Activated CD8-positive, alpha-beta T cell treated with anti-CD3 and anti-CD28 coated beads for 36 hours (primary cell): ENCODE measurements around the gene MGARP. TPM values are rescaled to one million over a fixed set of nuclear protein-coding genes. Genes with fewer than 3 reads are reported as not detected.

Source experiments
- ATAC-seq: fragments of 200-7000 bp; cut with Tn5 transposase; one replicate; pipeline ENCODE4 v1.10.0; 2021; ENCODE audit warnings: mild to moderate bottlenecking, moderate library complexity
- CTCF ChIA-PET: fragments of 350-600 bp; sonication (Branson Sonifier 250); formaldehyde crosslinking; loops from one replicate; lab custom pipeline; 2021; ENCODE audit warnings: antibody characterized with exemption; lab: Charles Lee
- POLR2A ChIA-PET: fragments of 350-600 bp; sonication (Branson Sonifier 250); formaldehyde crosslinking; loops from one replicate; lab custom pipeline; 2021; ENCODE audit warnings: antibody characterized with exemption; lab: Charles Lee
- DNase-seq: peaks from one replicate; pipeline ENCODE4 v3.0.0-alpha.2; 2020
- H3K27ac Mint-ChIP-seq: one replicate; pipeline ENCODE4 v1.8.0; 2021; ENCODE audit warnings: mild to moderate bottlenecking, mixed read lengths
- H3K27me3 Mint-ChIP-seq: one replicate; pipeline ENCODE4 v1.8.0; 2021; ENCODE audit warnings: mixed read lengths
- H3K36me3 Mint-ChIP-seq: one replicate; pipeline ENCODE4 v1.8.0; 2021; ENCODE audit warnings: low read depth, mixed read lengths
- H3K4me1 Mint-ChIP-seq: one replicate; pipeline ENCODE4 v1.8.0; 2021; ENCODE audit warnings: low read depth, mixed read lengths
- H3K4me3 Mint-ChIP-seq: one replicate; pipeline ENCODE4 v1.8.0; 2021; ENCODE audit warnings: mild to moderate bottlenecking, moderate library complexity, mixed read lengths
- H3K9me3 Mint-ChIP-seq: one replicate; pipeline ENCODE4 v1.8.0; 2021; ENCODE audit warnings: mixed read lengths
- intact Hi-C: fragments of 100-400 bp; cut with micrococcal nuclease; formaldehyde crosslinking; loops from one replicate; pipeline ENCODE4 v1.10.0; 2022
- total RNA-seq, 2 experiments: library from RNA; stranded (reverse); gene quantifications; one replicate each; pipeline ENCODE4 v1.2.3, GENCODE V29; 2021
- TF ChIP-seq, protein P1 (sequence below): fragments of 200-600 bp; IDR thresholded peaks from one replicate; pipeline ENCODE4 v1.8.0; 2022; ENCODE audit warnings: antibody characterized with exemption, mild to moderate bottlenecking

Gene MGARP
- total RNA-seq, 2 experiments from 2014 or later, result 0.22 to 0.32 TPM

DNA sequence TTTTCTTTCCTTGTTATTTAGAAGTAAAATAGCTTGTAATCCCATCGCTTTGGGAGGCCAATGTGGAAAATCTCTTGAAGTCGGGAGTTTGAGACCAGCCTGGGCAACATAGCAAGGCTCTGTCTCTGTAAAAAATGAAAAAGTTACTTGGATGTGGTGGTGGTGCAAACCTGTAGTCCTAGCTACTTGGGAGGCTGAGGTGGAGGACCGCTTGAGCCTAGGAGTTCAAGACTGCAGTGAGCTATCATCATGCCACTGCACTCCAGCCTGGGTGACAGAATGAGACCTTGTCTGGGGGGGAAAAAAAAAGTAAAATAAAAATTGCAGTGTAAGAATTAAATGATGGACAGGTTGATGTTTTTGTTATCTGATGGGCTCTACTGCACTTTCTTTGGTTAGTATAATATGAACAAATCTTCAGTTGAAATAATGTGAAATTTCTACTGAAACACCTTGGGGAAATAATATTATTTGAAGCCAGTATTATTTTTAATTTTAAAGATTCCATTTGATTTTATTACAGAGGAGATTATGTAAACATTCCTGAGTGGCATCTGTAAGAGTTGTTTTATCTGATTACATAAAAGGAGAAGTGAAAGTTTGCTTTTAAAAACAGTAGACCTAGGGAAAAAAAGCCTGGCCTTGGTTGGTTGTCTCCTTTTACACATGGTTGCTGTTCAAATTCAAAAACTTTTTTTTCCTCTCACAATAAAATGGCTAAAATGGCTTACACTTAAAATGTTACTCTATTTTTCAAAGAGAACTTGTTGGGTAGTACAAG, 32.7 kb upstream of the MGARP start:
- Mint-ChIP-seq H3K36me3 (peaks cover 44% of the 10 kb centered on the region), H3K4me1 (peaks cover 71% of the 10 kb centered on the region), H3K9me3 (no peaks in the 10 kb centered on the region), H3K27ac (peak overlapping the region; percentile 21), H3K27me3 (no peaks in the 10 kb centered on the region), H3K4me3 (no peak overlapping the region)
- TF ChIP-seq, protein P1, sequence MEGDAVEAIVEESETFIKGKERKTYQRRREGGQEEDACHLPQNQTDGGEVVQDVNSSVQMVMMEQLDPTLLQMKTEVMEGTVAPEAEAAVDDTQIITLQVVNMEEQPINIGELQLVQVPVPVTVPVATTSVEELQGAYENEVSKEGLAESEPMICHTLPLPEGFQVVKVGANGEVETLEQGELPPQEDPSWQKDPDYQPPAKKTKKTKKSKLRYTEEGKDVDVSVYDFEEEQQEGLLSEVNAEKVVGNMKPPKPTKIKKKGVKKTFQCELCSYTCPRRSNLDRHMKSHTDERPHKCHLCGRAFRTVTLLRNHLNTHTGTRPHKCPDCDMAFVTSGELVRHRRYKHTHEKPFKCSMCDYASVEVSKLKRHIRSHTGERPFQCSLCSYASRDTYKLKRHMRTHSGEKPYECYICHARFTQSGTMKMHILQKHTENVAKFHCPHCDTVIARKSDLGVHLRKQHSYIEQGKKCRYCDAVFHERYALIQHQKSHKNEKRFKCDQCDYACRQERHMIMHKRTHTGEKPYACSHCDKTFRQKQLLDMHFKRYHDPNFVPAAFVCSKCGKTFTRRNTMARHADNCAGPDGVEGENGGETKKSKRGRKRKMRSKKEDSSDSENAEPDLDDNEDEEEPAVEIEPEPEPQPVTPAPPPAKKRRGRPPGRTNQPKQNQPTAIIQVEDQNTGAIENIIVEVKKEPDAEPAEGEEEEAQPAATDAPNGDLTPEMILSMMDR, result no peak
- ChIA-PET CTCF (interaction anchor here (0.8 to 1.6 kb wide), 3 partner anchors 11 to 86 kb away, joined by 3 to 6 read pairs (median 3); partner anchors contain the start of genes NAA15 and NDUFC1), POLR2A (interaction anchor here (0.6 to 2.0 kb wide), 4 partner anchors 9 to 93 kb away, joined by 3 to 9 read pairs (median 4); partner anchors contain the start of genes NAA15 and NDUFC1)
- intact Hi-C loops, result no loop called here
- DNase-seq (no peak), ATAC-seq (no peak)

DNA sequence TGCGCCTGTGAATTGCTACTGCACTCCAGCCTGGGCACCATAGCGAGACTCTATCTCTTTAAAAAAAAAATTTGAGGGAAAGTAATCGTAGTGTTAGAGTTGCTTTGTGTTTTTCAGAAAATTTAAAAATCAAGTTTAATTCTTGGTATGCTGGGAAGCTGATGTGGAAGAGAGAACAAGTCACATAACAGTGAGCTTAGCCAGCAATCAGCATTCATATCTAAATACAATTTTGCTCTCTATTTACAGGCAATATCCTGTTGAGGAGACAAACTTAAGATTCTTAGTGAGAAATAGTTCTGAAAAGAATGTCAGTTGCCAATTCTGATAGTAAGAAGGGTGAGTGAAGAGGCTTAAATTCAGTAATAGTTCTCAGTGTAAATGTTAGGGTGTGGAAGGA, 31.9 kb upstream of the MGARP start:
- ChIA-PET POLR2A (interaction anchor here (0.6 to 2.0 kb wide), 4 partner anchors 10 to 94 kb away, joined by 3 to 9 read pairs (median 4); partner anchors contain the start of genes NAA15 and NDUFC1), CTCF (interaction anchor here (0.8 to 1.6 kb wide), 3 partner anchors 10 to 85 kb away, joined by 3 to 6 read pairs (median 3); partner anchors contain the start of genes NAA15 and NDUFC1)
- Mint-ChIP-seq H3K36me3 (peaks cover 41% of the 10 kb centered on the region), H3K27me3 (no peaks in the 10 kb centered on the region), H3K9me3 (no peaks in the 10 kb centered on the region), H3K27ac (peak overlapping the region; percentile 0), H3K4me3 (no peak overlapping the region), H3K4me1 (peaks cover 73% of the 10 kb centered on the region)
- DNase-seq (no peak), ATAC-seq (no peak)
- TF ChIP-seq, protein P1, result no peak
- intact Hi-C loops, result no loop called here

DNA sequence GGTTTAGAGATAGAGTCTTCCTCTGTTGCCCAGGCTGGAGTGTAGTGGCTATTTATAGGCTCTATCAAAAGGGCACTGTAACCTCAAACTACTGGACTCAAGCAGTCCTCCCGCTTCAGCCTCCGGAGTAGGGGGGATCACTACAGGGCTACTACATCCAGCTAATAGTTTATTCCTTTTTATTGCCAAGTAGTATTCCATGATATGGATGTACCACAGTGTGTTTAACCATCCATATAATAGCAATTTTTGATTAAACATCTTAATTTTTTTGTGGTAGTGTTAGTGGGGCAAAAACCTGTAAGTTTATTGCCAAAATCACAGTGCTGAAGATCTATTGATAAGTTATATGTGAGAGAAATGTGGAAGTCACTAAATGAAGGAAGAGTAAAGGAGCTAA, 24.9 kb upstream of the MGARP start:
- no peak for DNase-seq
- no peak for ATAC-seq
- intact Hi-C loops, result loop anchor here (5.0 kb wide), 1 partner anchor 128 kb away; the partner anchor contains the start of gene ELF2
- H3K4me1 Mint-ChIP-seq, result peaks cover 51% of the 10 kb centered on the region
- ChIA-PET POLR2A (interaction anchor here (0.6 kb wide), 1 partner anchor 340 kb away, joined by 3 read pairs; no protein-coding TSS in a partner anchor), CTCF (interaction anchor here (0.6 to 1.3 kb wide), 3 partner anchors 18 to 33 kb away, joined by 3 read pairs; no protein-coding TSS in a partner anchor)
- H3K27me3 Mint-ChIP-seq, result no peaks in the 10 kb centered on the region
- TF ChIP-seq, protein P1, result no peak
- H3K27ac Mint-ChIP-seq, result peak overlapping the region; percentile 28
- H3K9me3 Mint-ChIP-seq, result no peaks in the 10 kb centered on the region
- H3K36me3 Mint-ChIP-seq, result peaks cover 56% of the 10 kb centered on the region
- no peak overlapping the region for H3K4me3 Mint-ChIP-seq

DNA sequence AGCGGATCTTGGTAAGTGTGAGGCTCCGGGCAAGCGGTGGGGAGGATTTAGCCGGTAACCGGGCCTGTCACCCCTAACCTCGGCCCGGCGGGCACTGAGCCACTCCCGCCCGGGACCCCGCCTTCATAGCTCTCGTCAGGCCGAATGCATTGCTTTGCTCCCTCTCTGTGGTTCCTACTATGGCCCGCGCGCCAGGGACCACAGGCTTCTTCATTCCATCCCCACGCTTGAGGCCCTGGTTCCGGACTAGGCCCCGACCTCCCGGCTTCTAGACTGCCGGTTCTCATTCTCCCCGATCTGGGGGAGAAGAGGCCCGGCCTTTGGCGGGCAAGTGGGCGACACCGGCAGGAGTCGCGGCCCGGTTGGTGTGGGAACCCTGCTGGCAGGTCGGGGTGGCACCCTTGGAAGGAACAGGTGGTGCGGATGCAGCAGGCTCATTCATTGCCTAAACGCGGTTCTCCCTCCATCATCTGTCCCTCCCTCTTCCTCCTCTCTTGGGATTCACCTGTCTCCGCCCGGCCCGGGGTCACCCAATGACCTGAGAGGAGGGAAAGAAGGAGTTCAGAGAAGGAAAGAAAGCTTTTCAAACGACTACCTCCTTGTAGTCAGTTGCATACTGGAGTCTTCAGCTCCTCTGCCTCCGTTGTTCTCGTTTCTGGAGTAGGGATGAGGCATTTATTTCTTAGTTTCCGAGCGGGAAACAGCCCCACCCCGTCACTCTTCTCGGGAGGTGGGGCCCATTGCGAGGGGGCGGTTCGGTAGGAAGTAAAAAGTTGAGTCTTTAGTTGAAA, 22.0 kb upstream of the MGARP start, which contains the start of gene NDUFC1:
TSS of gene NDUFC1 (minus strand) at position 657 of the 791 bp plus-strand sequence. CDS start 6,679 bp downstream, outside the sequence.
- DNase-seq (peak; percentile 76), ATAC-seq (peak; percentile 34)
- H3K9me3 Mint-ChIP-seq, result no peaks in the 10 kb centered on the region
- H3K4me3 Mint-ChIP-seq, result peak within 1 kb of the TSS; percentile 84
- H3K27ac Mint-ChIP-seq, result peak within 1 kb of the TSS; percentile 95
- TF ChIP-seq, protein P1, result peak; percentile 33
- H3K36me3 Mint-ChIP-seq, result peaks cover 48% of the 10 kb centered on the region
- CTCF ChIA-PET, result interaction anchor here (1.0 to 1.9 kb wide), 6 partner anchors 9 to 201 kb away, joined by 3 to 8 read pairs (median 4); no protein-coding TSS in a partner anchor
- peaks cover 50% of the 10 kb centered on the region for H3K4me1 Mint-ChIP-seq
- POLR2A ChIA-PET, result interaction anchor here (0.8 to 1.7 kb wide), 13 partner anchors 10 to 286 kb away, joined by 3 to 9 read pairs (median 4); partner anchors contain the start of genes ELF2 and NOCT
- intact Hi-C loops, result loop anchor here (2.0 to 5.0 kb wide), 2 partner anchors 125 to 219 kb away; partner anchors contain the start of gene ELF2
- H3K27me3 Mint-ChIP-seq, result no peaks in the 10 kb centered on the region
